ENCODE data around the gene CNPY4.

The CNPY4 gene

DNA sequence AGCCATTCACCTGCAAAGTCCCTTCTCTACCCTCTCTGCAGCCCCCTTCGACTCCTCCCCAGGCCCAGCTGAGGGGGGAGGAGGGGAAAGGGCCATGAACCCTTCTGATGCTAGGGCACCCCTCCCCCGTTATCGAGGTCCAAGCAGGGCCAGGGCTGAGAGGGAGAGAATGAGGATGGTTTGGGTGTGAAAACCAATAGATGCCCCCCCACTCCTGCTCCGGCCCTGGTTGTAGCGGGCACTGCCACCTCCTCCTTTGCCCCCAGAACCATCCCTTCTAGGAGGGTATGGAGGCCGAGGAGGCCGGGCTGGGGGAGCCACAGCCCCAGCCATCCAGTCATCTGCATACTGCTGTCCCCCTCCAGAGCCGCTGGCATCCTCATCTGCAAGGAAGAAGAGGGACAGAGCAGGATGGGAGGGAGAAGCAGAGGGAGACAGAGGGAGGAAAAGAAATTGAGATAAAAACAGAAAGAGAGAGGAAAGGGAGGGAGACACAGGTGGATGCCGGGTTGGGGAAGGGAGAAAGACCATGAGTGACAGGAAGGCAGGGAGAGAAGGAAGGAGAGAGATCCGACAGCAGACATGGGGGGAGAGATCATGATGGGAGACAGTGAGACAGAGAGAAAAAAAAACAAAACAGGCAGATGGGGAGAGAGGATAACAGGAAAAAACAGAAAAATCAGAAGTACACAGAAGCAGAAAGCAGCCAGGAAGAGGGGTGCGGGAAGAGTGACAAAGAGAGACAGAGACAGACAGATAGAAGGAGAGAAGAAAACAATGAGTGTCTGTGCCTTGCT is 50.9 kb downstream of the CNPY4 start:
- TF ChIP-seq, protein P1, sequence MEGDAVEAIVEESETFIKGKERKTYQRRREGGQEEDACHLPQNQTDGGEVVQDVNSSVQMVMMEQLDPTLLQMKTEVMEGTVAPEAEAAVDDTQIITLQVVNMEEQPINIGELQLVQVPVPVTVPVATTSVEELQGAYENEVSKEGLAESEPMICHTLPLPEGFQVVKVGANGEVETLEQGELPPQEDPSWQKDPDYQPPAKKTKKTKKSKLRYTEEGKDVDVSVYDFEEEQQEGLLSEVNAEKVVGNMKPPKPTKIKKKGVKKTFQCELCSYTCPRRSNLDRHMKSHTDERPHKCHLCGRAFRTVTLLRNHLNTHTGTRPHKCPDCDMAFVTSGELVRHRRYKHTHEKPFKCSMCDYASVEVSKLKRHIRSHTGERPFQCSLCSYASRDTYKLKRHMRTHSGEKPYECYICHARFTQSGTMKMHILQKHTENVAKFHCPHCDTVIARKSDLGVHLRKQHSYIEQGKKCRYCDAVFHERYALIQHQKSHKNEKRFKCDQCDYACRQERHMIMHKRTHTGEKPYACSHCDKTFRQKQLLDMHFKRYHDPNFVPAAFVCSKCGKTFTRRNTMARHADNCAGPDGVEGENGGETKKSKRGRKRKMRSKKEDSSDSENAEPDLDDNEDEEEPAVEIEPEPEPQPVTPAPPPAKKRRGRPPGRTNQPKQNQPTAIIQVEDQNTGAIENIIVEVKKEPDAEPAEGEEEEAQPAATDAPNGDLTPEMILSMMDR (IDR thresholded peaks at IDR 0.05): no peak
- no peak overlapping the region for H3K27ac ChIP-seq
- no peak overlapping the region for H3K4me3 ChIP-seq (ENCODE audit: low read depth in 1 of 2, low read length in 1 of 2)
- H3K4me1 ChIP-seq (ENCODE audit: control insufficient read depth in 1 of 2, insufficient read depth in 1 of 2, low read depth in 1 of 2, low read length in 1 of 2): peaks cover 20 to 35% of the 10 kb centered on the region in 2 experiments
- H3K27me3 ChIP-seq: peaks cover 86% of the 10 kb centered on the region
- no peaks in the 10 kb centered on the region for H3K36me3 ChIP-seq
- H3K9me3 ChIP-seq: no peaks in the 10 kb centered on the region

DNA sequence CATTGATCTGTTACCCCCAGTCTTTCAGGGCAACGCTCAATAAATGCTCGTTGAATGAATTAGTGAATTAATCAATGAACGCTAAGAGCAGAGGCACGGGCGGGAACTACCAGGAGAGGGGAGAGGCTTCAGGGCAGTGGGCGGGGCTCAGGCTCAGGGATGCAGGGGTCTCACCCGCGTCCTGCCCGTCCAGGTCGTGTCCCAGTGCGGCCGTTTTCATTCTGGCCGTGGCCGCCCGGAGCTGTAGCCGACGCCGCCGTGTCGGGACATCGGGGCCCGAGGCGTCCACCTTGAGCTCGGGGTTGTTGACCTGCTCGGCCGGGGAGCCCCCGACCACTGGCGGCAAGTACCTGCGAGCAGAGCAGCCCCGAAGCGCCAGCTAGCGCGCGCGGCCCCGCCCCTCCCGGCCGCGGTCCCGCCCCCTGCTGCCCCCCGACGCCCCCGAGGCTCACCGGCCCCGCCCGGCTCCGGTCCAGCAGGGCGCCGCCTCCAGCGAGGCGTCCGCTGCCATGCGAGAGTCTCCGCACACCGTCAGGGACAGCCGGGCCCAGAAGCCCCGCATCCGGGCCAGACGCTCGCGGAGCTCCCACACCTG is 51.8 kb downstream of the CNPY4 start:
- H3K27me3 ChIP-seq: peaks cover 79% of the 10 kb centered on the region
- no peaks in the 10 kb centered on the region for H3K9me3 ChIP-seq
- TF ChIP-seq, protein P1 (IDR thresholded peaks at IDR 0.05): no peak
- H3K36me3 ChIP-seq: no peaks in the 10 kb centered on the region
- no peak overlapping the region for H3K27ac ChIP-seq
- peaks cover 20 to 36% of the 10 kb centered on the region in 2 experiments for H3K4me1 ChIP-seq (ENCODE audit: control insufficient read depth in 1 of 2, insufficient read depth in 1 of 2, low read depth in 1 of 2, low read length in 1 of 2)
- H3K4me3 ChIP-seq (ENCODE audit: low read depth in 1 of 2, low read length in 1 of 2): peak overlapping the region; percentile 29 to 64

DNA sequence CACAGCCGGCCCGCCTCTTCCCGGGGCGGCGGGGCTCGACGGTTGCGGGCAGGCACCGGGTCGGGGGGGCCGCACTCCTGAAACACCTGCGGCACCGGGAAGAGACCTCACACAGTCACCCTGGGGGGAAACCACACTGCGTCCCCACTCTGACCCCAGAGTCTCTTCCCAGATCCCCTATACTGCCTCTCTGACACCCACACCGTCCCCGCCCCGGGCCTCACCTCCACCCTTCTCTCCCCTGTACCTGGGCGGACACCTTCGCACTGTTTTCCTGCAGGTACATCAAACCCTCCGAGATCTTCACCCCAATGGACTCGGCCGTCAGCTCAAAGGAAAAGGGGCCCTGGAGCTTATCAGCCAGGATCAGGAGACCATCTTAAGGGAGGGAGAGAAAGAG is 52.4 kb downstream of the CNPY4 start:
- TF ChIP-seq, protein P1 (IDR thresholded peaks at IDR 0.05): no peak
- Histone ChIP-seq H3K4me3 (ENCODE audit: low read depth in 1 of 2, low read length in 1 of 2) (peak overlapping the region in 1 of 2 experiments; percentile 64), H3K27ac (no peak overlapping the region), H3K9me3 (no peaks in the 10 kb centered on the region), H3K36me3 (no peaks in the 10 kb centered on the region), H3K4me1 (ENCODE audit: control insufficient read depth in 1 of 2, insufficient read depth in 1 of 2, low read depth in 1 of 2, low read length in 1 of 2) (peaks cover 26 to 42% of the 10 kb centered on the region in 2 experiments), H3K27me3 (peaks cover 78% of the 10 kb centered on the region)

DNA sequence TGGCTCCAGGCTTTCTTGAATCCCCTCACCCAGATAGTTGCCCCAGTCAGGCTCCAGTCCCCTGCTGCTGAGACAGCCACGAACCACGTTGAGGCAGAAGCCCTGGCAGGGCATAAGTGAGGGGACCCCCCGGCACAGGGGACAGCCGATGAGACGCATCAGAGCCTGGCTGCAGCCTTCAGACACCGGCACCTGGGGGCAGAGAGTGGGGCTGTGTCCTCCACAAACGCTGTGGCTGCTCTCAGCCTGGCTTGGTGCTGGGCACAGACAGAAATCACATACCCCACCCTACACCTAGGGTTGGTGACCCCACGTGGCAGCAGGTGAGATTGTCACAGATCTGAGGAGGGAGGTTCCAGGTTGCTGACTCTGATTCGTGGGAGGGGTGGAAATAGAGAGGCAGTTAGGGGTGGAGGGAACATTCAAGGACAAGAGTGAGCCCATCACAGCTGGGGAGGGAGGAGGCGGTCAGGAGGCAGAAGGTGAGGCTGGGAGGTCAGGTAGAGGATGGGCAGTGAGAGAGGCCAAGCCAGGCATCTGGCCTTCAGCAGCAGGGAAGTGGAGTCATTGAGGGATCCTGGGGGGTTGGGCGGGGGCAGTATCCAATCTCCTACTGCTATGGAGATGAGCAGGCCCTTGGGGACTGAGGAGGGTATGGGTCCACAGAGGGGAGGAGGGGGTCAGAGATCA is 54.5 kb downstream of the CNPY4 start:
- Histone ChIP-seq H3K27me3 (peaks cover 71% of the 10 kb centered on the region), H3K27ac (no peak overlapping the region), H3K4me3 (ENCODE audit: low read depth in 1 of 2, low read length in 1 of 2) (no peak overlapping the region), H3K4me1 (ENCODE audit: control insufficient read depth in 1 of 2, insufficient read depth in 1 of 2, low read depth in 1 of 2, low read length in 1 of 2) (peaks cover 19 to 33% of the 10 kb centered on the region in 2 experiments), H3K9me3 (no peaks in the 10 kb centered on the region), H3K36me3 (no peaks in the 10 kb centered on the region)
- TF ChIP-seq, protein P1 (IDR thresholded peaks at IDR 0.05): no peak

GRCh38 chr7:100174582-100174981 is 55.1 kb downstream of the CNPY4 start:
- Histone ChIP-seq H3K36me3 (no peaks in the 10 kb centered on the region), H3K4me3 (ENCODE audit: low read depth in 1 of 2, low read length in 1 of 2) (no peak overlapping the region), H3K4me1 (ENCODE audit: control insufficient read depth in 1 of 2, insufficient read depth in 1 of 2, low read depth in 1 of 2, low read length in 1 of 2) (peaks cover 19 to 33% of the 10 kb centered on the region in 2 experiments), H3K9me3 (no peaks in the 10 kb centered on the region), H3K27ac (no peak overlapping the region), H3K27me3 (peaks cover 70% of the 10 kb centered on the region)
- TF ChIP-seq, protein P1 (IDR thresholded peaks at IDR 0.05): no peak

Measured in neutrophil (primary cell).